Mesothelial cell of epicardium (in vitro differentiated cells): Measurements from ENCODE around the gene ERRFI1. TPM values are rescaled to one million over a fixed set of nuclear protein-coding genes. Genes with fewer than 3 reads are reported as not detected.
A peak's percentile ranks its signal among the peaks of the same experiment; 100 is the strongest.

Experiments used
- DNase-seq, 2 experiments: peaks; one replicate each; pipeline ENCODE4 v3.0.0; 2021; ENCODE audit warnings: low spot score in 2 of 2; ENCODE audit not compliant: unreplicated experiment in 2 of 2
- H3K27ac Mint-ChIP-seq: 2 replicates; pipeline ENCODE4 v1.8.0; 2021; ENCODE audit warnings: mixed read lengths
- H3K27me3 Mint-ChIP-seq: 2 replicates; pipeline ENCODE4 v1.8.0; 2021; ENCODE audit warnings: low read depth, mixed read lengths
- H3K36me3 Mint-ChIP-seq: 2 replicates; pipeline ENCODE4 v1.8.0; 2021; ENCODE audit warnings: mixed read lengths
- H3K4me1 Mint-ChIP-seq: 2 replicates; pipeline ENCODE4 v1.8.0; 2021; ENCODE audit warnings: mixed read lengths
- H3K4me3 Mint-ChIP-seq: 2 replicates; pipeline ENCODE4 v1.8.0; 2021; ENCODE audit warnings: mild to moderate bottlenecking, moderate library complexity, mixed read lengths
- H3K9me3 Mint-ChIP-seq: 2 replicates; pipeline ENCODE4 v1.8.0; 2021; ENCODE audit warnings: mixed read lengths
- CTCF ChIP-seq: fragments of 200-600 bp; sonication (generic); IDR thresholded peaks from one replicate; pipeline ENCODE4 v1.5.0; 2021; ENCODE audit warnings: antibody characterized with exemption; ENCODE audit not compliant: unreplicated experiment
- total RNA-seq: library from RNA; stranded (reverse); gene quantifications from 3 replicates; pipeline ENCODE4 v1.2.1, GENCODE V29; 2021

ERRFI1 gene
- total RNA-seq, 1 donor from 2014 or later, result 134 TPM

- Mint-ChIP-seq H3K27me3 (no peaks in the 10 kb centered on the region), H3K9me3 (peaks cover 3% of the 10 kb centered on the region), H3K36me3 (peaks cover 4% of the 10 kb centered on the region), H3K27ac (peak overlapping the region; percentile 3), H3K4me3 (no peak overlapping the region), H3K4me1 (peaks cover 41% of the 10 kb centered on the region)
- no peak for DNase-seq
- TF ChIP-seq CTCF, result no peak
These were observed 23.7 kb downstream of the ERRFI1 start for GRCh38 chr1:8002329-8002910.

- no peak for DNase-seq
- no peak for TF ChIP-seq CTCF
- Mint-ChIP-seq H3K36me3 (peaks cover 14% of the 10 kb centered on the region), H3K27me3 (no peaks in the 10 kb centered on the region), H3K4me3 (no peak overlapping the region), H3K9me3 (peaks cover 7% of the 10 kb centered on the region), H3K27ac (no peak overlapping the region), H3K4me1 (peaks cover 8% of the 10 kb centered on the region)
These were observed 30.7 kb downstream of the ERRFI1 start for GRCh38 chr1:7995437-7995836.

GRCh38 chr1:7994827-7995226 lies 31.3 kb downstream of the ERRFI1 start:
- H3K27me3 Mint-ChIP-seq, result no peaks in the 10 kb centered on the region
- H3K27ac Mint-ChIP-seq, result no peak overlapping the region
- peaks cover 7% of the 10 kb centered on the region for H3K9me3 Mint-ChIP-seq
- peaks cover 20% of the 10 kb centered on the region for H3K36me3 Mint-ChIP-seq
- DNase-seq, result no peak
- no peak for TF ChIP-seq CTCF
- H3K4me1 Mint-ChIP-seq, result peaks cover 8% of the 10 kb centered on the region
- no peak overlapping the region for H3K4me3 Mint-ChIP-seq

- Mint-ChIP-seq H3K27me3 (no peaks in the 10 kb centered on the region), H3K4me1 (peaks cover 8% of the 10 kb centered on the region), H3K36me3 (peaks cover 20% of the 10 kb centered on the region), H3K27ac (no peak overlapping the region), H3K4me3 (no peak overlapping the region), H3K9me3 (peaks cover 7% of the 10 kb centered on the region)
- no peak for DNase-seq
- TF ChIP-seq CTCF, result no peak
These were observed 32.3 kb downstream of the ERRFI1 start for GRCh38 chr1:7993593-7994479.

- DNase-seq, result no peak
- H3K9me3 Mint-ChIP-seq, result peaks cover 6% of the 10 kb centered on the region
- H3K36me3 Mint-ChIP-seq, result peaks cover 19% of the 10 kb centered on the region
- H3K27me3 Mint-ChIP-seq, result no peaks in the 10 kb centered on the region
- H3K4me1 Mint-ChIP-seq, result peaks cover 8% of the 10 kb centered on the region
- H3K27ac Mint-ChIP-seq, result no peak overlapping the region
- TF ChIP-seq CTCF, result no peak
- H3K4me3 Mint-ChIP-seq, result no peak overlapping the region
These were observed 33.2 kb downstream of the ERRFI1 start for GRCh38 chr1:7992885-7993284.
